GM21717 (cell line): ENCODE results near the gene INHBC.
"Not testable (repeated sequence)": the region's sequence is repeated elsewhere in the genome, so short reads cannot be mapped to it uniquely, and the experiment has no call there.

ENCODE experiments used
- ATAC-seq: cut with Tn5 transposase; IDR thresholded peaks from one replicate; pipeline ENCODE4 v1.9.1; 2021; ENCODE audit warnings: mild to moderate bottlenecking, moderate library complexity; ENCODE audit not compliant: unreplicated experiment

The INHBC gene

GRCh38 chr12:57479376-57480115, 45.0 kb downstream of the INHBC start, which contains the start of gene ARHGAP9:
Gene ARHGAP9, minus strand, starts transcription at chr12:57479866. Its CDS starts 460 bp downstream, at chr12:57479406.
- ATAC-seq: no peak

- ATAC-seq: no peak
Measured at GRCh38 chr12:57481671-57482070, 47.1 kb downstream of the INHBC start.

- ATAC-seq: no peak
Measured at GRCh38 chr12:57483466-57483865, 48.9 kb downstream of the INHBC start.

GRCh38 chr12:57485695-57486094, 51.1 kb downstream of the INHBC start:
- no peak for ATAC-seq

- no peak for ATAC-seq
Measured at GRCh38 chr12:57487055-57487596, 52.5 kb downstream of the INHBC start.

GRCh38 chr12:57487597-57488401, 53.2 kb downstream of the INHBC start, which contains the start of gene MARS1:
Gene MARS1, plus strand, starts transcription at chr12:57488068. Its CDS starts 23 bp downstream, at chr12:57488091.
- peak; percentile 95 for ATAC-seq

- ATAC-seq: no peak
Measured at GRCh38 chr12:57488402-57489156, 54.0 kb downstream of the INHBC start.

GRCh38 chr12:57489157-57489641, 54.6 kb downstream of the INHBC start:
- no peak for ATAC-seq

- no peak for ATAC-seq
Measured at GRCh38 chr12:57490126-57490525, 55.5 kb downstream of the INHBC start.

- no peak for ATAC-seq
Measured at GRCh38 chr12:57491393-57492280, 57.1 kb downstream of the INHBC start.

GRCh38 chr12:57495051-57495701, 60.6 kb downstream of the INHBC start:
- not testable (repeated sequence) for ATAC-seq

GRCh38 chr12:57496822-57497221, 62.2 kb downstream of the INHBC start:
- ATAC-seq: no peak

- no peak for ATAC-seq
Measured at GRCh38 chr12:57497223-57498131, 62.9 kb downstream of the INHBC start.

GRCh38 chr12:57498132-57498502, 63.5 kb downstream of the INHBC start:
- ATAC-seq: no peak

GRCh38 chr12:57498571-57498970, 64.0 kb downstream of the INHBC start:
- ATAC-seq: no peak

GRCh38 chr12:57500213-57500612, 65.6 kb downstream of the INHBC start:
- no peak for ATAC-seq
